Measurements from ENCODE around the gene NSD2. TPM values are rescaled to one million over a fixed set of nuclear protein-coding genes. Genes with fewer than 3 reads are reported as not detected.
A peak's percentile ranks its signal among the peaks of the same experiment; 100 is the strongest.

Gene NSD2
- total RNA-seq, 2 donors from 2014 or later, result 80.1 to 176 TPM

- Histone ChIP-seq H3K4me1 (no peaks in the 10 kb centered on the region), H3K27ac (no peak overlapping the region), H3K36me3 (peaks cover 13% of the 10 kb centered on the region), H3K9ac (ENCODE audit: low read depth in 2 of 2, low read length in 2 of 2) (no peak overlapping the region), H3K27me3 (no peaks in the 10 kb centered on the region), H3K4me3 (no peak overlapping the region), H3K9me3 (no peaks in the 10 kb centered on the region)
- DNase-seq, result no peak
- no peak for TF ChIP-seq CTCF (IDR thresholded peaks at IDR 0.05)
- intact Hi-C loops (cut with DNase I), result no loop called here
Observed at GRCh38 chr4:1978741-1979476, 107.7 kb downstream of the NSD2 start.

GRCh38 chr4:1979477-1980196, 108.4 kb downstream of the NSD2 start:
- Histone ChIP-seq H3K27ac (no peak overlapping the region), H3K4me1 (no peaks in the 10 kb centered on the region), H3K27me3 (no peaks in the 10 kb centered on the region), H3K9ac (ENCODE audit: low read depth in 2 of 2, low read length in 2 of 2) (no peak overlapping the region), H3K9me3 (no peaks in the 10 kb centered on the region), H3K36me3 (peaks cover 13% of the 10 kb centered on the region), H3K4me3 (no peak overlapping the region)
- DNase-seq, result peak; percentile 13
- intact Hi-C loops (cut with DNase I), result no loop called here
- no peak for TF ChIP-seq CTCF (IDR thresholded peaks at IDR 0.05)

DNA sequence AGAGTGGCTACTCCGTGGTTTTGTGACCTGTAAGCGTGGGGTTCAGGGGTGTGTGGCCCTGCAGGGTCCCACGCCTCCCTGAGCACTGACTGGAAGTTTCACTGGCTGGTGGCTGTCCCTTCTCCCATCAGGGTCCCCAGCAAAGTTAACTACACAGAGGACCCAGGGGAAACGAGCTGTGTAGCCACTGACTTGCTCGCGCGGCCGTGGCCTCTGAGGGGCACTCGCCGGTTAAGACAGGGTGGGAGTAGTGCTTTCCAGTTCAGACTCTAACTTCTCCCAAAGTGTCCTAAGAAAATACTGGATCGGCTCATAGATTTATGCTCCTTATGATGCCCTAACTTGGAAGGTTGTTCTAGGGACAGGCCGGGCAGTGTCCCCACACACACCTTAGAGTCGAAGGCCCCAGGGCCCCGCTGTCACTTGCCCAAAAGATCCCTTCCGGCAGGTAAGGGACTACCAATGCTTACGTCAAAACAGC, 109.4 kb downstream of the NSD2 start:
- Histone ChIP-seq H3K4me3 (no peak overlapping the region), H3K9me3 (no peaks in the 10 kb centered on the region), H3K36me3 (peaks cover 13% of the 10 kb centered on the region), H3K27me3 (no peaks in the 10 kb centered on the region), H3K9ac (ENCODE audit: low read depth in 2 of 2, low read length in 2 of 2) (no peak overlapping the region), H3K27ac (no peak overlapping the region), H3K4me1 (no peaks in the 10 kb centered on the region)
- DNase-seq, result peak; percentile 13
- no peak for TF ChIP-seq CTCF (IDR thresholded peaks at IDR 0.05)
- intact Hi-C loops (cut with DNase I), result no loop called here

DNA sequence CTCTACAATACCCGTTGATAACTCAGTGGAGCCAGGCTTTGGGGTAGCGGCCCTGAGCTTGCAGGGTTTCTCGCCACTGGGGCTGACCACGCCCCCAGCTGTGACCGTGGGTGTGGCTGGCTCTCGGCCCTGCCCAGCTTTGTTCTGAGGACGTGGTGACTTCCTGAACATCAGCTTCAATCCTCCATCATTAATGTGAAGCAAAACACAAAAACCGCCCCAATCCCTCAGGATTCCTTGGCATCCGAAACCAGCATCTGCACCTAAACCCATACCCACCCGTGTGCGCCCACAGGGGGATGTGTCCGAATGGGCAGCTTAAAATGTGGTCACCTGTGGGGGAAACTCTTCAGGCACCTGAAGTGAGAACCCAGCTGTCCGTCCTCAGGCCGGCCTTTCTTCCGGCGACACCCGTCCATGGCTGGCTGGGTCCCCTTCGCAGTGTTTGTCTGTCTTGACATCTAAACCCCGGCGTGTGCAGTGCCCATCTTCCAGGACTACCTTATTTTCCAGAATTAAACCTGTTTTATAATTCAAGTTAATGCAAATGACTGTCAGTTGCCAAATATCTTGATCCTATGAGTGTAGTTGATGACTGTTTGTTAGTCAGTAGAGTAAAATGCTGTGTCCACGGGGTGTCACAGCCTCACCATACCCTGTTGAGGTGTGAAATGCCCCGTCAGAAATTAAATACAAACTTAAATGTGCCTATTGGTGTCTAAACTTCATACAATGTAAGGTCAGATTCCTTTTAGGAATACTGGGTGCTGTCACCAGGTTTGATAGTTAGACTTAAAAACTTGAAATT, 110.3 kb downstream of the NSD2 start:
- no peaks in the 10 kb centered on the region for H3K27me3 ChIP-seq
- H3K4me3 ChIP-seq, result no peak overlapping the region
- peak; percentile 56 for DNase-seq
- TF ChIP-seq CTCF (IDR thresholded peaks at IDR 0.05), result no peak
- H3K9ac ChIP-seq (ENCODE audit: low read depth in 2 of 2, low read length in 2 of 2), result no peak overlapping the region
- intact Hi-C loops (cut with DNase I), result no loop called here
- no peaks in the 10 kb centered on the region for H3K9me3 ChIP-seq
- peaks cover 12% of the 10 kb centered on the region for H3K36me3 ChIP-seq
- H3K4me1 ChIP-seq, result no peaks in the 10 kb centered on the region
- H3K27ac ChIP-seq, result no peak overlapping the region
